Kidney epithelial cell (primary cell): ENCODE data around the gene S100A10. TPM values are rescaled to one million over a fixed set of nuclear protein-coding genes. Genes with fewer than 3 reads are reported as not detected.

Source experiments
- DNase-seq: peaks from one replicate; pipeline ENCODE4 v3.0.0-alpha.2; 2010; ENCODE audit warnings: low read depth
- H3K27me3 ChIP-seq: 2 replicates; pipeline ENCODE4 v1.6.0; 2011; ENCODE audit warnings: low read length; ENCODE audit not compliant: control insufficient read depth, insufficient read depth
- H3K36me3 ChIP-seq: 2 replicates; pipeline ENCODE4 v1.5.1; 2011; ENCODE audit warnings: low read length; ENCODE audit not compliant: control insufficient read depth, insufficient read depth
- H3K4me3 ChIP-seq: 2 replicates; pipeline ENCODE4 v1.5.1; 2011; ENCODE audit warnings: low read depth, mild to moderate bottlenecking, control low read depth, low read length
- total RNA-seq: library from RNA; depleted of rRNA; stranded (reverse); fragments of >200 nt; gene quantifications from 2 replicates; pipeline ENCODE4 v1.2.3, GENCODE V29; 2015
- TF ChIP-seq, protein P1 (sequence below): IDR thresholded peaks from 2 replicates; pipeline ENCODE4 v1.5.1; 2011; ENCODE audit warnings: mild to moderate bottlenecking, moderate library complexity, low read length, control low read depth, inconsistent platforms; ENCODE audit not compliant: insufficient read depth, poor library complexity, severe bottlenecking

The S100A10 gene
- total RNA-seq, 1 donor from 2014 or later: 230 TPM

DNA sequence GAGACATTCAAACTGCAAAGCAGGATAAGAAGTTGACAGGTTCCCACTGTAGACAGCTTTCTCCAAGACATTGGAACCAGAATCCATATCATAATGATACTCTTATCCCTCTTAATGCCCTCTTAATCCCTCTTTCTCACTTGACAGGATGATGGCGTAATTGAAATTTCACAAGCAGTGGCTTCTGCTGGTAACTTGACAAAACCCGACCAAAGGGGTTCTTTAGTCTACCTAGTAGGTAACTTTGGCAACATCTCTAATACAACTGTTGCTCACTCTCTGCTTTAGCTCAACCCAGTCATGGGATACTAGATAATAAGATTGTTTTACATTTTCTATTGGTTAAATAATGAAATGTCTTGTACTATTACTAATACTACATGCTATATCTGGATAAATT lies 34.7 kb downstream of the S100A10 start:
- TF ChIP-seq, protein P1, sequence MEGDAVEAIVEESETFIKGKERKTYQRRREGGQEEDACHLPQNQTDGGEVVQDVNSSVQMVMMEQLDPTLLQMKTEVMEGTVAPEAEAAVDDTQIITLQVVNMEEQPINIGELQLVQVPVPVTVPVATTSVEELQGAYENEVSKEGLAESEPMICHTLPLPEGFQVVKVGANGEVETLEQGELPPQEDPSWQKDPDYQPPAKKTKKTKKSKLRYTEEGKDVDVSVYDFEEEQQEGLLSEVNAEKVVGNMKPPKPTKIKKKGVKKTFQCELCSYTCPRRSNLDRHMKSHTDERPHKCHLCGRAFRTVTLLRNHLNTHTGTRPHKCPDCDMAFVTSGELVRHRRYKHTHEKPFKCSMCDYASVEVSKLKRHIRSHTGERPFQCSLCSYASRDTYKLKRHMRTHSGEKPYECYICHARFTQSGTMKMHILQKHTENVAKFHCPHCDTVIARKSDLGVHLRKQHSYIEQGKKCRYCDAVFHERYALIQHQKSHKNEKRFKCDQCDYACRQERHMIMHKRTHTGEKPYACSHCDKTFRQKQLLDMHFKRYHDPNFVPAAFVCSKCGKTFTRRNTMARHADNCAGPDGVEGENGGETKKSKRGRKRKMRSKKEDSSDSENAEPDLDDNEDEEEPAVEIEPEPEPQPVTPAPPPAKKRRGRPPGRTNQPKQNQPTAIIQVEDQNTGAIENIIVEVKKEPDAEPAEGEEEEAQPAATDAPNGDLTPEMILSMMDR: no peak

DNA sequence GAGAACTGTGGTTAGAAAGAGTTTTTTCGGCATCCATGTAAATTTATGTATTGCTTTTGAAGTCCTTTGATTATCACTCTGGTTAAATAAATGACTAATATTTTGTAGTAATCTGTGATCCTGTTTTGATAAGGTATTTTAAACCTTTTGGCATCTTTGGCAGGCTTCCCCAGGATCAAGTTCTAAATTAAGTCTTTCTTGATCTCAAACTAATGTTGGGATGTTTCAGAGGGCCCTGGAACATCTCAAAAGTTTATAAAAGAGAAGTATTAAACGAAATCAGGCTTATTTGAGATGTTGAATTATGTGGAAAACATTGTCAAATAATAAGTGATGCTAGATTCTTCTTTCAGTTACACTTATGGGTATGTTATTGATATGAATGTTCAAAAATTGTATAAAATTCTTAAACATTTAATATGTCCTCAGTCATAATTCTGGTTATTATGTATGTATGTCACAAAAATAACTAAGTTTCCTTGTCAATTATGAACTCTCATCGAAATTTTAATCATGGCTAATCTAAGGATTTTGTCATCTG lies 36.6 kb downstream of the S100A10 start:
- no peak overlapping the region for H3K4me3 ChIP-seq
- no peaks in the 10 kb centered on the region for H3K36me3 ChIP-seq
- no peak for DNase-seq
- no peaks in the 10 kb centered on the region for H3K27me3 ChIP-seq
- TF ChIP-seq, protein P1: no peak

More for the DNA sequence above, 34.7 kb downstream of the S100A10 start:
- H3K36me3 ChIP-seq: no peaks in the 10 kb centered on the region
- DNase-seq: no peak
- H3K4me3 ChIP-seq: no peak overlapping the region
- no peaks in the 10 kb centered on the region for H3K27me3 ChIP-seq

DNA sequence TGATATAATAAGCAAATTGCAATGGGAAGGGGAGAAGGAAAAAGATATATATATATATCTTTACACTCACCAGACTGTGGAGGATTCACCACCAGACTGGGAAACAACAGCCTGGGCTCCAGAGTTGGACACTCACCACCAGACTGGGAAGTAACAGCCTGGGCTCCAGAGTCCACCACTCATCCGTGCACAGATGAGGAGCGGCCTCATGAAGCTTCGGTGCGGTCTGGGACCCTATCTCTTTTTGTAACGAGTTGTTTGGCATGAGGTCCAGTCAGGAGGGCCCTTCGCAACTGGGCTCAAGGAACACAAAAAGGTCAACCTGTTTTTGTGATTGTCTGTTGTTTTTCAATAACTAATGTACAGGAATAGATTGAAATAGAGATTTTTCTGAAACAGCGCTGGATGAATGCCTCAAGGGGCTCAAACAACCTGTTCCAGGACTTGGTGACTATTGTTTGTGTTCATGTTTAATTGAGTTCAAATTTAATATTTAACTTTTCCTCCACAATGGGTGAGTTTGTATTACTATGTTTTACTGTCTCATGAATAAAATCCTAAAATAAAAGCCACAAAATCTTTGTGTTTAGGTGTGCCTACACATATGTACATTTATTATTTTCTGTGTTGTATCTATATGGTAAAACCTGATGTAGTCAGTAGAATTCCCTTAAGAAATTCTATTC lies 40.1 kb downstream of the S100A10 start:
- H3K4me3 ChIP-seq: no peak overlapping the region
- DNase-seq: no peak
- H3K27me3 ChIP-seq: no peaks in the 10 kb centered on the region
- H3K36me3 ChIP-seq: no peaks in the 10 kb centered on the region
- TF ChIP-seq, protein P1: no peak

DNA sequence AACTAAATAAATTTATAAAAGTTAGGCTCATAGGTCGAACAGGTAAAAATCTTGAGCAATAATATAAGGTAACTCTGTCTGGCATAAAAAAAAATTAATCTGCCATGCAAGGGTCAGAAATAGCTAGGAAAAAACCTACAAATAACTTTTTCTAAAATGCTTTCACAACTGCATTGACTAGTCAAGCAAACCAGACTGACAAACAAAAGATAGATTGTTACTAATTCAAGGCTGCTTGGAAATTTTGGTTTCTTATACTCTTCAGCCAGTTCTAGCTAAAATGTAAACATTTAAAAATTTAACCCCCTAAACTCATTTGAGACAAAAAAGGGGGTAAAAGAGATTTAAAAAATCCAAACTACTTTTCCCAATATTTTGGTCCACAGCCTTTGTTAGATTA lies 40.8 kb downstream of the S100A10 start:
- Histone ChIP-seq H3K27me3 (no peaks in the 10 kb centered on the region), H3K4me3 (no peak overlapping the region), H3K36me3 (no peaks in the 10 kb centered on the region)
- TF ChIP-seq, protein P1: no peak
- no peak for DNase-seq

DNA sequence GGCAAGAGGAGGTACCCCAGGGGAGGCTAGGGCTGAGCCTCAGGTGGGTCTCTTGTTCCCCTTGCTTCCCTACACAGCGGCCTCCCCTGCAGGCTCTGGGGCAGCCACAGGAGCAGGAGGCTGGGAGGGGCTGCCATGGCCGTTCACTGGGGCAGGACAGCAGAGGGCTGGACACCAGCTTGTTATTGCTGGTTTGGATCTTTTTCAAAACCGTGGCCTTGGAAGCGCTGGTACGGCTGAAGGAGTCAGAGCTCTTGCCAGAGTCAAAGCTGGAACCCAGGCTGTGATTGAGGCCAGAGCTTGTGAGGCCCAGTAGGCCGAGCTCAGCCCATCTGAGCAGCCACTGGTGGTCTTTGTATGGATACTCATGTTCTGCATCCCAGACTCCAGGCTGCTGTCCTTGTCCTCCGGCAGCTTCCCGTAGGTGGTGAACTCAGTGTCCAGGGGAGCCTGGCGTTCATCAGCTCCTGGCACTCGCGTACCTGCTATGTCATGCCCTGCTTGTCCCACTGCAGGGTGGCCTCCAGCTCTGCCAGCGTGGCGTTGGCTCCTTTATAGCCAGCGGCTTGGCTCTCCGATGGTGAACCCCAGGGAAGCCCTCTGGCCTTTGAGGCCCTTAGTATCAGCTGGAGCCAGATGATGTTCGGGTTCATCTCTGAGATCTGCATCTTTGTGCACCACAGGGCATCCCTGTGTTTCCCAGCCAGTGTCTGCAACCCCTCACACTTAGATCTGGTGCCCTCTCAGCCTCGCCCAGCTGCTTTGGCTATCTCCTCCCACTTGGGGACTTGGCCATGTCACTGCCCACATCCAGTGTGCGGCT lies 44.1 kb downstream of the S100A10 start:
- DNase-seq: no peak
- H3K36me3 ChIP-seq: no peaks in the 10 kb centered on the region
- TF ChIP-seq, protein P1: no peak
- H3K4me3 ChIP-seq: no peak overlapping the region
- H3K27me3 ChIP-seq: no peaks in the 10 kb centered on the region
